HCT116 (cell line): Measurements from ENCODE around the gene TFAP2B. TPM values are rescaled to one million over a fixed set of nuclear protein-coding genes. Genes with fewer than 3 reads are reported as not detected.

Experiments used
- ATAC-seq: fragments of 200-7000 bp; cut with Tn5 transposase; 2 replicates; pipeline ENCODE4 v1.9.1; 2020; ENCODE audit warnings: mild to moderate bottlenecking, moderate library complexity
- BruUV-seq: library from RNA; stranded (reverse); fragments of 400-500 nt; replicated peaks from 2 replicates; lab custom pipeline; 2021; lab: Mats Ljungman, UMichigan
- CTCF ChIA-PET: fragments of 300-600 bp; sonication (Branson Sonifier 250); formaldehyde crosslinking; loops from one replicate; lab custom pipeline; 2021; ENCODE audit warnings: antibody characterized with exemption; lab: Charles Lee
- POLR2A ChIA-PET: fragments of 300-600, 350-600 bp; sonication (Branson Sonifier 250); formaldehyde crosslinking; loops from one replicate; lab custom pipeline; 2021; ENCODE audit warnings: antibody characterized with exemption; lab: Charles Lee
- RAD21 ChIA-PET, 2 experiments: fragments of 300-600 bp; sonication (Branson Sonifier 250); formaldehyde crosslinking; loops; one replicate each; lab custom pipeline; 2023; ENCODE audit warnings: low total read pairs in 2 of 2; ENCODE audit not compliant: uncharacterized antibody in 2 of 2, unreplicated experiment in 2 of 2, low non-redundant PET in 1 of 2; lab: Charles Lee
- DNase-seq: peaks from one replicate; pipeline ENCODE4 v3.0.0-alpha.2; 2010; ENCODE audit warnings: low read depth, low spot score
- H2AFZ ChIP-seq: fragments of 200-600 bp; shearing (Covaris generic), sonication (generic); 2 replicates; pipeline ENCODE4 v1.6.1; 2017; ENCODE audit warnings: low read depth, mixed run types, mixed read lengths, antibody characterized with exemption, low read length; ENCODE audit not compliant: poor library complexity, severe bottlenecking
- H3K27ac ChIP-seq: 2 replicates; pipeline ENCODE4 v1.5.1; 2012; ENCODE audit warnings: low read depth, low read length
- H3K27me3 ChIP-seq: fragments of 200-600 bp; sonication (generic); 2 replicates; pipeline ENCODE4 v1.6.1; 2016; ENCODE audit warnings: mixed run types, low read length, mixed read lengths; ENCODE audit not compliant: insufficient read depth
- H3K36me3 ChIP-seq, 2 experiments: fragments of 200-500 bp in 1 of 2; fragments of 200-600 bp in 1 of 2; sonication (Bioruptor generic) in 1 of 2; sonication (generic) in 1 of 2; 2 replicates each; pipeline versions ENCODE4 v1.5.1 to v1.6.1; 2014 to 2016; ENCODE audit warnings: low read length in 2 of 2, inconsistent platforms in 1 of 2, mixed read lengths in 1 of 2, mixed run types in 1 of 2; ENCODE audit not compliant: insufficient read depth in 2 of 2, control insufficient read depth in 1 of 2
- H3K4me1 ChIP-seq, 2 experiments: fragments of 200-600 bp in 1 of 2; sonication (generic) in 1 of 2; 2 replicates each; pipeline versions ENCODE4 v1.5.1 to v1.6.1; 2012 to 2017; ENCODE audit warnings: low read length in 2 of 2, inconsistent platforms in 1 of 2, mild to moderate bottlenecking in 1 of 2, mixed read lengths in 1 of 2, mixed run types in 1 of 2, moderate library complexity in 1 of 2; ENCODE audit not compliant: insufficient read depth in 2 of 2, control insufficient read depth in 1 of 2
- H3K4me2 ChIP-seq: fragments of 200-600 bp; sonication (generic); 2 replicates; pipeline ENCODE4 v1.6.1; 2017; ENCODE audit warnings: mixed run types, low read length, mixed read lengths
- H3K4me3 ChIP-seq, 2 experiments: fragments of 200-600 bp in 1 of 2; sonication (generic) in 1 of 2; replicated peaks in 1 of 2; 2 replicates each; pipeline ENCODE4 v1.5.1; 2011 to 2016; ENCODE audit warnings: low read length in 2 of 2, control low read depth in 1 of 2, low read depth in 1 of 2, mild to moderate bottlenecking in 1 of 2, mixed read lengths in 1 of 2, mixed run types in 1 of 2
- H3K79me2 ChIP-seq: fragments of 200-600 bp; sonication (generic); 2 replicates; pipeline ENCODE4 v1.6.1; 2017; ENCODE audit warnings: mild to moderate bottlenecking, mixed run types, low read length, moderate library complexity, mixed read lengths; ENCODE audit not compliant: insufficient read depth
- H3K9ac ChIP-seq: fragments of 200-600 bp; sonication (generic); 2 replicates; pipeline ENCODE4 v1.6.1; 2016; ENCODE audit warnings: low read length, mixed read lengths
- H3K9me2 ChIP-seq: fragments of 200-600 bp; sonication (generic), shearing (Covaris generic); 2 replicates; pipeline ENCODE4 v1.6.1; 2017; ENCODE audit warnings: mixed run types, mild to moderate bottlenecking, moderate library complexity; ENCODE audit not compliant: insufficient read depth
- H3K9me3 ChIP-seq, 2 experiments: fragments of 200-500 bp in 1 of 2; fragments of 200-600 bp in 1 of 2; sonication (Bioruptor generic) in 1 of 2; sonication (generic) in 1 of 2; 2 replicates each; pipeline ENCODE4 v1.6.1; 2014 to 2017; ENCODE audit warnings: low read length in 2 of 2, mixed read lengths in 2 of 2, inconsistent platforms in 1 of 2, low read depth in 1 of 2, mild to moderate bottlenecking in 1 of 2, mixed run types in 1 of 2, moderate library complexity in 1 of 2; ENCODE audit not compliant: control insufficient read depth in 1 of 2, insufficient read depth in 1 of 2
- H4K20me1 ChIP-seq: fragments of 200-600 bp; sonication (generic), shearing (Covaris generic); 2 replicates; pipeline ENCODE4 v1.6.1; 2017; ENCODE audit warnings: mixed run types, mild to moderate bottlenecking, moderate library complexity; ENCODE audit not compliant: insufficient read depth
- ATF3 ChIP-seq: IDR thresholded peaks from 2 replicates; pipeline ENCODE4 v1.6.1; 2012
- CBX3 ChIP-seq: IDR thresholded peaks from 2 replicates; pipeline ENCODE4 v1.6.1; 2012; ENCODE audit warnings: low read depth
- CEBPB ChIP-seq: IDR thresholded peaks from 2 replicates; pipeline ENCODE4 v1.6.1; 2012; ENCODE audit warnings: low read depth
- EGR1 ChIP-seq: IDR thresholded peaks from 2 replicates; pipeline ENCODE4 v1.6.1; 2012; ENCODE audit warnings: low read depth
- ELF1 ChIP-seq: IDR thresholded peaks from 2 replicates; pipeline ENCODE4 v1.6.1; 2012; ENCODE audit warnings: low read depth, borderline replicate concordance
- JUND ChIP-seq: IDR thresholded peaks from 2 replicates; pipeline ENCODE4 v1.6.1; 2012
- MAX ChIP-seq: IDR thresholded peaks from 2 replicates; pipeline ENCODE4 v1.6.1; 2012
- POLR2A ChIP-seq: IDR thresholded peaks from 2 replicates; pipeline ENCODE4 v1.7.0; 2011; ENCODE audit warnings: borderline replicate concordance; ENCODE audit not compliant: insufficient read depth, insufficient read length; ENCODE audit errors: extremely low read depth
- POLR2AphosphoS5 ChIP-seq: IDR thresholded peaks from 2 replicates; pipeline ENCODE4 v1.6.1; 2011; ENCODE audit warnings: mild to moderate bottlenecking, low read depth, low read length, moderate library complexity
- RAD21 ChIP-seq: IDR thresholded peaks from 2 replicates; pipeline ENCODE4 v1.6.1; 2012; ENCODE audit warnings: low read depth, mild to moderate bottlenecking
- REST ChIP-seq: IDR thresholded peaks from 2 replicates; pipeline ENCODE4 v1.6.1; 2012; ENCODE audit warnings: low read depth
- SIN3A ChIP-seq: IDR thresholded peaks from 2 replicates; pipeline ENCODE4 v1.6.1; 2012; ENCODE audit warnings: low read depth
- SP1 ChIP-seq: IDR thresholded peaks from 2 replicates; pipeline ENCODE4 v1.6.1; 2012; ENCODE audit warnings: low read depth
- SRF ChIP-seq: IDR thresholded peaks from 2 replicates; pipeline ENCODE4 v1.6.1; 2012; ENCODE audit warnings: low read depth
- YY1 ChIP-seq: IDR thresholded peaks from 2 replicates; pipeline ENCODE4 v1.6.1; 2011; ENCODE audit warnings: low read length, low read depth, moderate library complexity, mild to moderate bottlenecking; ENCODE audit not compliant: insufficient replicate concordance; ENCODE audit errors: extremely low read depth
- ZBTB33 ChIP-seq: IDR thresholded peaks from 2 replicates; pipeline ENCODE4 v1.6.1; 2011; ENCODE audit warnings: mild to moderate bottlenecking, low read length, moderate library complexity; ENCODE audit not compliant: insufficient replicate concordance; ENCODE audit errors: extremely low read depth
- intact Hi-C: fragments of 100-400 bp; cut with micrococcal nuclease; formaldehyde crosslinking; loops from 2 replicates; pipeline ENCODE4 v1.10.0; 2022
- total RNA-seq: library from RNA; stranded (reverse); gene quantifications from one replicate; pipeline ENCODE4 v1.2.1, GENCODE V29; 2021; ENCODE audit not compliant: unreplicated experiment

TFAP2B gene
- total RNA-seq, 1 experiment from 2014 or later: not detected

- Histone ChIP-seq H3K79me2 (no peaks in the 10 kb centered on the region), H3K27ac (no peak overlapping the region), H3K27me3 (no peaks in the 10 kb centered on the region), H3K4me2 (no peak overlapping the region), H4K20me1 (no peaks in the 10 kb centered on the region), H3K9me3 (no peaks in the 10 kb centered on the region), H3K4me1 (no peaks in the 10 kb centered on the region), H2AFZ (no peak overlapping the region), H3K4me3 (no peak overlapping the region), H3K36me3 (no peaks in the 10 kb centered on the region), H3K9ac (no peak overlapping the region)
- intact Hi-C loops: no loop called here
- ATAC-seq (no peak), DNase-seq (no peak)
- ChIA-PET RAD21 (no interaction called here), CTCF (no interaction called here), POLR2A (no interaction called here)
- no TSS peak for BruUV-seq
- TF ChIP-seq MAX (no peak), ATF3 (no peak), EGR1 (no peak), ELF1 (no peak), CBX3 (no peak), REST (no peak), JUND (no peak), POLR2A (no peak), SRF (no peak), SIN3A (no peak), YY1 (no peak), CEBPB (no peak), POLR2AphosphoS5 (no peak), ZBTB33 (no peak), RAD21 (no peak), SP1 (no peak)
- TF ChIP-seq, all 23 proteins: peak for 0
- H3K9me2 ChIP-seq: no peaks in the 10 kb centered on the region
These were observed 3.4 kb downstream of the TFAP2B start for GRCh38 chr6:50822078-50822476.
